ENCODE results near the gene ZBTB45.

ZBTB45 gene

GRCh38 chr19:58519355-58520256, at the start of gene ZBTB45:
Gene ZBTB45, minus strand, starts transcription at chr19:58519810. Its CDS starts 2,137 bp downstream, at chr19:58517673.
- DNase-seq (ENCODE audit: low read depth in 1 of 2, low spot score in 1 of 2) = peak; percentile 74 to 84

DNA sequence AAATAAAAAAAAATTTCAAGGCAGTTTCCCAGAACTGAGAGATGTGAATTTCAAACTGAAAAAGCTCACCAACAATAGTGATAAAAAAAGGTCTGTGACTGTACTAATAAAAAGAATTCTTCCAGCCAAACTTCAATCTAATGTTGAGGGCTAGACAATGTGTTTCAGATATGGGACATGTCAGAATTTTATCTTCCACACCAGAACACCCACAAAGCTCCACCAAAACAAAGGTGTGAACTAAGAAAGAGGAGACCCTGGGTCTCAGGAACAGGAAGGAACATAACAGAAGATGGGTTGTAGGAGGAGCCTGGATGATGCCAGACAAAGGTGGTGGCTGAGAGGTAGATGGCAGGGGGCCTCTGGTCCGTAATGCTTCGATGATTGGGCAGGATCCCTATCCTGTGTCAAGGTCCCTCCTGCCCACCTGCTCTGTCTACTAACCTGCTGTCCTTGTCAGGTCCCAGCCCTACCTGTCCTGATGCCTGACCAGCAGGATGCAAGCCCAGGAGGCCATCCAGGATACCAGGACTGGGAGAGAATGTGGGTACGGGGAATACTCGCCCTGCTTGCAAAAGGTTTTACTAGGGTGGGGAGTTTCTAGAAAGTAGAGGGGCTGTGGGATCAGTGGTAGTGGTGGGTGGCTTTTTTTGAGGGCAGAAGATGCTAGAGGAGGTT, 49.0 kb upstream of the ZBTB45 start:
- DNase-seq (ENCODE audit: low read depth in 1 of 2, low spot score in 1 of 2) = no peak

DNA sequence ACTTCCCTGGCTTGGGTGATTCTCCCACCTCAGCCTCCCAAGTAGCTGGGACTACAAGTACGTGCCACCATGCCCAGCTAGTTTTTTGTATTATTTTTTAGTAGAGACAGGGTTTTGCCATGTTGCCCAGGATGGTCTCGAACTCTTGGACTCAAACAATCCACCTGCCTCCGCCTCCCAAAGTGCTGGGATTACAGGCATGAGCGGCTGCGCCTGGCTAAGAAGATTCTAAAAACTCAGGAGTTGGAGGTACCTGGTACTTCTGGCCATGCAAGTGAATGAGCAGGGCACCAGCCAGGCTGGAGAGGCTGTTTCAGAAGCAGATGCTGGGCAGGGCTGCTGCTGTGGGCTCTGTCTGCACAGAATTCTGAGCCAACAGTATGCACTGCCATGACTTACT, 47.4 kb upstream of the ZBTB45 start:
- DNase-seq (ENCODE audit: low read depth in 1 of 2, low spot score in 1 of 2) = no peak

DNA sequence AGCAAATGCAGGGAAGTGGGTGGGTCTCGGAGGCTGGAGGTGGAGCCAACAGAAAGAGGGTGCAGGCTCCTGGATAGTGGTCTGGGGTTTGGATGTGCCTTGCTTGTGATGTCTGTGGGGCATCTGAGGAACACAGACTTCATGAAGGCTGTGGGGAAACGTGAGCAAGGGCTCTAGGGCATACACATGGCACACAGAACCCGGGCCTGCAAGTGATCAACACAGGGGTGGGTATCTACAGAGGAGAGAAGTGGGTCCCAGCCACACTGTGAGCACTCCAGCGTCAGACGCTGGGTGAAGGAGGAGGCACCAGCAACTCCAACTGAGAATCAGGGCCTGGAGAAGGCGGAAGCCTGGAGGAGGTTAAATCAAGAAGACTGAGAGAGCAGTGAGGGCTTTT, 44.2 kb upstream of the ZBTB45 start:
- no peak for DNase-seq (ENCODE audit: low read depth in 1 of 2, low spot score in 1 of 2)

- DNase-seq (ENCODE audit: low read depth in 1 of 2, low spot score in 1 of 2) = no peak
Observed at GRCh38 chr19:58563034-58563573, 43.5 kb upstream of the ZBTB45 start.

DNA sequence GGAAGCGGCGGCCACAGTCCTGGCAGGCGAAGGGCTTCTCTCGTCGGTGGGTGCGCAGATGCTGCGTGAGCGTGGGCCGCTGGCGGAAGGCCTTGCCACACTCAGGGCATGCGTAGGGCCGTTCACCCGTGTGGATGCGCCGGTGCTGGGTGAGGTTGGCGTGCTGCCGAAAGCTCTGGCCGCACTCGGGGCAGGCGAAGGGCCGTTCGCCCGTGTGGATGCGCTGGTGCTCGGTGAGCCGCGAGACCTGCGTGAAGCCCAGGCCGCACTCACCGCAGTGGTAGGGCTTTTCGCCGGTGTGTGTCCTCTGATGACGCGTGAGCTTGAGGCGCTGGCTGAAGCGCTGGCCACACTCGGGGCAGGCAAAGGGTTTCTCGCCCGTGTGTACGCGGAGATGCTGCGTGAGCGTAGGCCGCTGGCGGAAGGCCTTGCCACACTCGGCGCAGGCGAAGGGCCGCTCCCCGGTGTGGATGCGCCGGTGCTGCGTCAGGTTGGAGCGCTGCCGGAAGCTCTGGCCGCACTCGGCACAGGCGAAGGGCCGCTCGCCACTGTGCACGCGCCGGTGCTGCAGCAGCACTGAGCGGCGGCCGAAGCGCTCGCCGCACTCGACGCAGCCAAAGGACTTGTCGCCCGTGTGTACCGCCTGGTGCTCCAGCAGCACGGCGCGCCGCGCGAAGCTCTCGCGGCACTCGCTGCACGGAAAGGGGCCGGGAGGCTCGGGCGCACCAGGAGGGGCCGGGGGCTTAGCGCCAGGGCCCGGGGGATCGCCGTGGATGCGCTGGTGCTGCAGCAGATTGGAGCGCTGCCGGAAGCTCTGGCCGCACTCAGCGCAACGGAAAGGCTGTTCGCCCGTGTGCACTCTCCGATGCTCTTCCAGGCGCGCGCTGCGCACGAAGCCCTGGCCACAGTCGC, 42.8 kb upstream of the ZBTB45 start:
- no peak for DNase-seq (ENCODE audit: low read depth in 1 of 2, low spot score in 1 of 2)

DNA sequence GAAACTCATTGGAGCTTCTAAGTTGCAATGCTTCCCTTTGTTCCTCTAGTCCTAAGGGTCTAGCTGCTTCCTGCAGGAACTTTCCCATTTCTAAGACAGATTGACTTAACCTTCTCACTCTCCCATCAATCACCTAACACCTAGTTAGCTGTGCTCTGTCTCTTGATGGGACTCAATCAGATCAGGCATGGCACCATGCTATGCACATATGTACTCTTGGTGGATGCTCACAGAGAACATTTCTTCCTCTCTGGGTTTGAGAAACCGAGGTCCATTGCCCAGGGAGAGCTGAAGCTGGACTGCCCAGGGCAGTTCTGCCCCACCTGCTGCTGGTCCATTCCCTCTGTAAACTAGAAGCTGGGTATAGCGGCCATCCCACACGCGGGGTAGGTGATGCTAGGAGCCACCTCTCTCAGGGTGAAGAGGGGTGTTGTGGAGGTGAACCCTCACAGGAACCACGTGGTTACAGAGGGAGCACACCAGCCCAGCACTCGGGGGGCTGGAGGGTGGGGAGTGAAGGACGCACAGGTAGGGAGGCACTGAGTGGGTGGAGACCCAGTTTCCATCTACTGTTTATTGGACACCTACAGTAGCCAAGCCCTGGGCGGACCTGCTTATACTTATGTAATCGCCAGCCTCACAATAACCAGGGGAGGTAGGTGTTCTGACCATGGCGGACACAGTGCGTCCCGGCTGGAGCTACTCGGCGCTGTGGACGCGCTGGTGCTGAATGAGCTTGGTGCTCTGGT, 41.9 kb upstream of the ZBTB45 start:
- DNase-seq (ENCODE audit: low read depth in 1 of 2, low spot score in 1 of 2) = no peak

DNA sequence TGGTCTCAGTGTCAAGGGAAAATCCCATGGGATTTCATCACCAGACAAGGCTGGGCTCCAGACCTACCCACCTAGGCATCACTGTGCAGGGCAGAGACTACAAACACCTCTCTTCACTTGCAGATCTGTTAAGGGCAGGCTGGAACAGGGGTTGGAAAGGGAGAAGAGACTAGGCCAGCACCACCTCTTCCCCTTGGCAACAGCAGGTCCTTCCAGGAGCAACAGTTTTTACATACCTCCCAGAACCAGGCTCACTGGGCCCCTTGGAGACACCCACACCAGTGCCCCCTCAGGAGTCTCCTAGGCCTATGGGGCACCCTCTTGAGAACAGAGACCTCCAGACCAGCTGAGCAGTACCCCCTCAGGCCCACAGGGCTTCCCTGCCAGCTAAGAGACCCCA, 41.3 kb upstream of the ZBTB45 start:
- DNase-seq (ENCODE audit: low read depth in 1 of 2, low spot score in 1 of 2) = no peak

GRCh38 chr19:58560007-58560887, 40.6 kb upstream of the ZBTB45 start:
- DNase-seq (ENCODE audit: low read depth in 1 of 2, low spot score in 1 of 2) = no peak

DNA sequence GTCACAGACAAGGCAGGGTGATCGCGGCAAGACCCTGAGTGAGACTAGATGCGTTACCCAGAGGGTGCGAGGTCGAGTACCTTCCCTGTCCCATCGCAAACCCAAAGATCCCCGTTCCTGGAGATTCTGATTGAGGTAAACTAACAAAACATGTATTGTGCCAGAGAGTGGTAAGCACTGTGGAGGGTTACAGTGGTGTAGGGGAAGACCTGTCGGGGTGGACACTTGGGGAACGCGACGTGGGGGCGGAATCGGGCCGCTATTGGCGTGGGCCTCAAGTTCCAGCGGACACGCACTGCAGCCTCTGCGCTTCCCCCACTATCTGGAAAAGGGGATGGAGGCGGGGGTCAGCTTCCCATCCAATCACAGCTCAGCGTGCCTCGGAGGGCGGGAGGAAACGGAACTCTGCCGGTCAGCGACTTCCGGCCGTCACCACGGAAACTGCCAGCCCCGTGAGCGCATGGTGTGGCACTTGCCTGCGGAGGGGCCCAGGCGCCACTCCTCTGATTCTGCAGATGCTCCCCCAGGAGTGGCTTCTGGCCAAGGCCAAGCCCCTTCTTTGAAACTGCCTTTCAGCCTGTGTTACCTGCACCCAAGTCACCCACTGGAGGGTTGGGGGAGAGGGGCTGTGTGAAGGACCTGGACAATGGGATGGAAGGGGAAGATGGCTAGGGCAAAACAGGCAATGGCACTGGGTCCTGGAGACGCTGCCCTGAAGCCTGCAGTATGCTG, 39.8 kb upstream of the ZBTB45 start:
- DNase-seq (ENCODE audit: low read depth in 1 of 2, low spot score in 1 of 2) = no peak

DNA sequence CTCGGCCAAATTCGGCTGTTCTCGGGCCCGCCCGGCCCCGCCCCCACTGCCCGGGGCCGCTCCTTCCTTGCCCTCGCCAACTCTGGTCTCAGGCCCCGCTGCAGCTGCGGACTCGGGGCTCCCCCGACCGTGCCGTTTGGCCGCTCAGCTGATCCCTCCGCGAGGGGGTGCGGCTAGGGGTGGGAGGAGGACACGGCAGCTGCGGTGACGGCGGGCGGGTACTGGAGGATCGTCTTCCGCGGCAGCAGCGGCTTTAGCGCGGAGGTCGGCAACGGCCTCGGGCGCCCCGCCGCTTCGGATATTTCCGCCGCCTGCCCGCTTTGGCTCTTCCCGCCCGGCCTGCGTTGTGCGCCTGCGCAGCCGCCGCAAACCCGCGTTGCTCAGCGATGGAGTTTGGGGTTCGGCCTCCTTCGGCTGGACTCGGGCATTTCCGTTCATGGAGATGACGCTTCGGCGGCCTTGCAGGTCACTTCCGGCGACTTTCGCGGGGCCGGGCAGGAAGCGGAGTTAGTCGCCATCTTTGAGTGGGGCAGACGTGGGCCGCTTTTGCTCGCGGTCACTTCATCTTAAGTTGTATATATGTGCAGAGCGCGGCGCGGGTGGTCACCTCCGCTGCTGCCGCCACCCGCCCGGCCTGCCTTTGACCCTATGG, 39.1 kb upstream of the ZBTB45 start:
- peak; percentile 99 to 100 for DNase-seq (ENCODE audit: low read depth in 1 of 2, low spot score in 1 of 2)

- DNase-seq (ENCODE audit: low read depth in 1 of 2, low spot score in 1 of 2) = no peak
Observed at GRCh38 chr19:58558066-58558622, 38.5 kb upstream of the ZBTB45 start, which contains the start of gene UBE2M. Gene UBE2M, minus strand, starts transcription at chr19:58558611. Its CDS starts 230 bp downstream, at chr19:58558381.

DNA sequence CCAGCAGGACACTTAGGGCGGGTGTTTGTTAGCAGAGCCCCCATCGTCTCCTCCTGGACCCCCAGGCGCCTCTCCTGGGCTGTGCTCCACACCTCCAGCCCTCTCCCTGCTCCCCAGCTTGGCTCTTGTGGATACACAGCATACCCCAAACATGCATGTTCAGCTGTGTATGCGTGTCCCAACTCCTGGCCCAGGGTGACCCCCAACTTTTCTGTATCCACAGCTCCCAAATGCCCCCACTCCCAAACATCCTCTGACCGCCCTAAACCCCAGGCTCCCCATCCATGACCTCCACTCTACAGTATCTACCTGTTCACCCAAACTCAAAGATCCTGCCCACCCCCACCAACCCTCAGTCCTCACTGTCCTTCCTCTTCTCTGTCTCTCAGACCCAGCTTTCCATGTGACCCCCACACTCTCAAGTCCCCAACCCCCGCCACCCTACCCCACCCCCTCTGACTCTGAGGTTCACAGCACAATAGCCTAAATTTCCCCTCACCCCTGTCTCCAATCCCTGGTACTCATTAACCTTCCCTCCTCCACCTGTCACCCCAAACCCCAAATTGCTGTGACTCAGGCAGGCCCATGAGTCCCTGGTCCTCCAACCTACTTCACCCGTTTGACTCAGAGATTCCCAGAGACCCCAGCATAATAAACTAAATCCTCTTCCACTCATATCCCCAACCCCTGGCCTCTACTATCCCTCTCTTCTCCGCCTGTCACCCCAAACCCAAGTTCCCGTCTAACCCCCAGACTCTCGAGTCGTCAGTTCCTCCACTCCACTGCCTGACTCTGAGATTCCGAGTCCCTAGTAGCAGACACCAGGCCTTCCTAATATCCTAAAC, 37.8 kb upstream of the ZBTB45 start:
- no peak for DNase-seq (ENCODE audit: low read depth in 1 of 2, low spot score in 1 of 2)

GRCh38 chr19:58556622-58557220, 37.1 kb upstream of the ZBTB45 start:
- no peak for DNase-seq (ENCODE audit: low read depth in 1 of 2, low spot score in 1 of 2)

- DNase-seq (ENCODE audit: low read depth in 1 of 2, low spot score in 1 of 2) = no peak
Observed at GRCh38 chr19:58555920-58556621, 36.5 kb upstream of the ZBTB45 start.

GRCh38 chr19:58555369-58555885, 35.8 kb upstream of the ZBTB45 start:
- DNase-seq (ENCODE audit: low read depth in 1 of 2, low spot score in 1 of 2) = no peak

Measured in stimulated activated CD4-positive, alpha-beta T cell treated with anti-CD3 and anti-CD28 coated beads, Interleukin-15, amount 100 ng/mL, for 1 hour (primary cell).